NT2/D1 (cell line): ENCODE measurements around the gene DENND6B.
"Not testable (repeated sequence)": the region's sequence is repeated elsewhere in the genome, so short reads cannot be mapped to it uniquely, and the experiment has no call there.

Source experiments
- DNase-seq: peaks from one replicate; pipeline ENCODE4 v3.0.0-alpha.2; 2011; ENCODE audit warnings: low read depth, low spot score
- H3K27me3 ChIP-seq: 2 replicates; pipeline ENCODE4 v1.6.0; 2011; ENCODE audit warnings: mild to moderate bottlenecking; ENCODE audit not compliant: insufficient read length, insufficient read depth
- H3K36me3 ChIP-seq: 2 replicates; pipeline ENCODE4 v1.6.1; 2011; ENCODE audit warnings: mild to moderate bottlenecking, low read length, mixed read lengths; ENCODE audit not compliant: insufficient read depth, insufficient read length
- H3K4me1 ChIP-seq: 2 replicates; pipeline ENCODE4 v1.5.1; 2011; ENCODE audit not compliant: insufficient read depth, insufficient read length
- H3K4me3 ChIP-seq: 2 replicates; pipeline ENCODE4 v1.5.1; 2011; ENCODE audit warnings: low read depth; ENCODE audit not compliant: insufficient read length
- H3K9ac ChIP-seq: 2 replicates; pipeline ENCODE4 v1.6.0; 2011; ENCODE audit warnings: low read depth; ENCODE audit not compliant: insufficient read length
- H3K9me3 ChIP-seq: 2 replicates; pipeline ENCODE4 v1.5.1; 2011; ENCODE audit warnings: mild to moderate bottlenecking, low read length; ENCODE audit not compliant: insufficient read depth
- SUZ12 ChIP-seq: IDR thresholded peaks from 2 replicates; pipeline ENCODE4 v1.6.1; 2011; ENCODE audit not compliant: insufficient read length, insufficient read depth; ENCODE audit errors: extremely low read depth
- YY1 ChIP-seq: IDR thresholded peaks from 2 replicates; pipeline ENCODE4 v1.6.1; 2011; ENCODE audit not compliant: insufficient read length, insufficient read depth
- ZNF274 ChIP-seq: IDR thresholded peaks from 2 replicates; pipeline ENCODE4 v1.6.1; 2011; ENCODE audit warnings: mild to moderate bottlenecking, low read depth, low read length

Gene DENND6B, protein sequence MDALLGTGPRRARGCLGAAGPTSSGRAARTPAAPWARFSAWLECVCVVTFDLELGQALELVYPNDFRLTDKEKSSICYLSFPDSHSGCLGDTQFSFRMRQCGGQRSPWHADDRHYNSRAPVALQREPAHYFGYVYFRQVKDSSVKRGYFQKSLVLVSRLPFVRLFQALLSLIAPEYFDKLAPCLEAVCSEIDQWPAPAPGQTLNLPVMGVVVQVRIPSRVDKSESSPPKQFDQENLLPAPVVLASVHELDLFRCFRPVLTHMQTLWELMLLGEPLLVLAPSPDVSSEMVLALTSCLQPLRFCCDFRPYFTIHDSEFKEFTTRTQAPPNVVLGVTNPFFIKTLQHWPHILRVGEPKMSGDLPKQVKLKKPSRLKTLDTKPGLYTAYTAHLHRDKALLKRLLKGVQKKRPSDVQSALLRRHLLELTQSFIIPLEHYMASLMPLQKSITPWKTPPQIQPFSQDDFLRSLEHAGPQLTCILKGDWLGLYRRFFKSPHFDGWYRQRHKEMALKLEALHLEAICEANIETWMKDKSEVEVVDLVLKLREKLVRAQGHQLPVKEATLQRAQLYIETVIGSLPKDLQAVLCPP

GRCh38 chr22:50326956-50327710 is at the start of gene DENND6B:
Gene DENND6B, minus strand, starts transcription at chr22:50327012. Its CDS starts 24 bp downstream, at chr22:50326988.
- H3K27me3 ChIP-seq: peaks cover 17% of the 10 kb centered on the region
- no peak for DNase-seq
- peak within 1 kb of the TSS; percentile 93 for H3K9ac ChIP-seq
- no peaks in the 10 kb centered on the region for H3K9me3 ChIP-seq
- peaks cover 10% of the 10 kb centered on the region for H3K4me1 ChIP-seq
- TF ChIP-seq YY1 (no peak), SUZ12 (no peak), ZNF274 (no peak)
- peak within 1 kb of the TSS; percentile 69 for H3K4me3 ChIP-seq
- H3K36me3 ChIP-seq: no peaks in the 10 kb centered on the region

GRCh38 chr22:50376085-50376651 is 49.4 kb upstream of the DENND6B start:
- no peak for DNase-seq

GRCh38 chr22:50371101-50371648 is 44.4 kb upstream of the DENND6B start:
- no peak overlapping the region for H3K4me3 ChIP-seq
- no peaks in the 10 kb centered on the region for H3K4me1 ChIP-seq
- no peaks in the 10 kb centered on the region for H3K27me3 ChIP-seq
- no peaks in the 10 kb centered on the region for H3K9me3 ChIP-seq
- peaks cover 31% of the 10 kb centered on the region for H3K36me3 ChIP-seq
- no peak for TF ChIP-seq YY1
- TF ChIP-seq ZNF274: no peak
- no peak for TF ChIP-seq SUZ12
- no peak overlapping the region for H3K9ac ChIP-seq
- no peak for DNase-seq

More at GRCh38 chr22:50376085-50376651, 49.4 kb upstream of the DENND6B start:
- no peak overlapping the region for H3K4me3 ChIP-seq
- H3K9me3 ChIP-seq: no peaks in the 10 kb centered on the region
- H3K9ac ChIP-seq: no peak overlapping the region
- no peaks in the 10 kb centered on the region for H3K4me1 ChIP-seq
- H3K27me3 ChIP-seq: no peaks in the 10 kb centered on the region
- TF ChIP-seq YY1 (no peak), SUZ12 (no peak), ZNF274 (no peak)
- peaks cover 41% of the 10 kb centered on the region for H3K36me3 ChIP-seq

DNA sequence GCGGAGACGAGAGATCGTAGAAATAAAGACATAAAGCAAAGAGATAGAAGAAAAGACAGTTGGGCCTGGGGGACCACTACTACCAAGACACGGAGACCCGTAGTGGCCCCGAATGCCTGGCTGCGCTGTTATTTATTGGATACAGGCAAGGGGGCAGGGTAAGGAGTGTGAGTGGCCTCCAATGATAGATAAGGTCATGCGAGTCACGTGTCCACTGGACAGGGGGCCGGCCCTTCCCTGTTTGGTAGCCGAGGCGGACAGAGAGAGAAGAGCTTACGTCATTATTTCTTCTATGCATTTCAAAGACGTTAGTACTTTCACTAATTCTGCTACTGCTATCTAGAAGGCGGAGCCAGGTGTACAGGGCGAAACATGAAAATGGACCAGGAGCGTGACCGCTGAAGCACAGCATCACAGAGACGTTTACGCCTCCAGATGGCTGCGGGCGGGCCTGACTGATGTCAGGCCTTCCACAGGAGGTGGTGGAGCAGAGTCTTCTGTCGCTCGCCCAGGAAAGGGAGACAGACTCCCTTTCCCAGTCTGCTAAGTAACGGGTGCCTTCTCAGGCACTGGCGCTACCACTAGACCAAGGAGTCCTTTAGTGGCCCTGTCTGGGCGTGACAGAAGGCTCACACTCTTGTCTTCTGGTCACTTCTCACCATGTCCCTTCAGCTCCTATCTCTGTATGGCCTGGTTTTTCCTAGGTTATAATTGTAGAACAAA is 41.1 kb upstream of the DENND6B start:
- Histone ChIP-seq H3K9ac (no peak overlapping the region), H3K4me3 (no peak overlapping the region), H3K36me3 (peaks cover 18% of the 10 kb centered on the region), H3K9me3 (no peaks in the 10 kb centered on the region), H3K27me3 (no peaks in the 10 kb centered on the region), H3K4me1 (no peaks in the 10 kb centered on the region)
- no peak for DNase-seq
- TF ChIP-seq SUZ12 (no peak), YY1 (no peak), ZNF274 (no peak)

- H3K9me3 ChIP-seq, H3K27me3 ChIP-seq, H3K4me3 ChIP-seq, H3K4me1 ChIP-seq, DNase-seq, H3K9ac ChIP-seq: not testable (repeated sequence)
- H3K36me3 ChIP-seq: peaks cover 25% of the 10 kb centered on the region
These were observed 37.0 kb upstream of the DENND6B start for GRCh38 chr22:50363803-50364194.

DNA sequence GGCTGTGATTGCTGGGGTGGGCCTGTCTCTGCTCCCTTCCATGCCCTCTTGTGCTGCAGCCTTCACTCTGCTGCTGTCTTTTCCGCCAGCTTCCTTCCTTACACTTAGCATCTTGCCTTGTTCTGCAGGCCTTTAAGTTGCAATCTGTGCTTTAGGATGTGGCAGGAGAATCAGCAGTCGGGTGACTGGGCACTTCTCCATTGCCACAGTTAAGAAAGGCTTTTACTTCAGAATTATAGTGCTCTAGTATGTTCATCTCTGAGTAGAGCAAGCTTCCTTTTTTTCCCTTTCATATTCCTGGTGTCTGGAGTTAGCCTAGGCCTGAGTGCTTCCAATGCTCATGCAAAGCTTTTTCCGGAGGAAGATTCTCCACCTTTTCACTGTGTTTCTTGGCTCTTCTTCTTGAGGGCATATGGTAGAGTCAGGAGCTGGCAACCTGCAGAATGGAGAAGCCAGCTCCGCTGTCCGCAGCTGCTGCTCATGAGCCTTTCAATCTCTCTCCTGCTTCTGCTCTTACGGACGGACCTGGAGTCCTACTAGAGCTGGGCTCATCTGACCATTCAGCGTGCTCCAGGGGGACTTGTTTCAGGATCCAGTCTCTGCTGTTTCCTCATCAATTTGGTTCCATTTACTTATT is 36.5 kb upstream of the DENND6B start:
- Histone ChIP-seq H3K36me3 (peaks cover 22% of the 10 kb centered on the region), H3K4me1 (no peaks in the 10 kb centered on the region), H3K9me3 (no peaks in the 10 kb centered on the region), H3K4me3 (no peak overlapping the region), H3K9ac (no peak overlapping the region), H3K27me3 (no peaks in the 10 kb centered on the region)
- no peak for TF ChIP-seq SUZ12
- no peak for TF ChIP-seq YY1
- TF ChIP-seq ZNF274: no peak
- DNase-seq: no peak
